HEK293 (cell line): Measurements from ENCODE around the gene DGKH.

Experiments
- CTCF ChIA-PET: fragments of 350-600 bp; formaldehyde crosslinking; extraction: SDS; loops from one replicate; lab custom pipeline; 2021; ENCODE audit warnings: antibody characterized with exemption; lab: Yijun Ruan, JAX
- POLR2A ChIA-PET: fragments of 300-600 bp; formaldehyde crosslinking; extraction: SDS; loops from one replicate; lab custom pipeline; 2020; ENCODE audit warnings: antibody characterized with exemption, inconsistent platforms; lab: Yijun Ruan, JAX
- H3K27ac ChIP-seq: fragments of 200-500 bp; sonication (Bioruptor generic); 2 replicates; pipeline ENCODE4 v1.5.1; 2014; ENCODE audit warnings: low read depth, low read length, control low read depth, inconsistent platforms; ENCODE audit errors: extremely low read depth
- H3K36me3 ChIP-seq, 2 experiments: fragments of 200-500 bp in 1 of 2; sonication (Bioruptor generic) in 1 of 2; 1 replicate in 1 of 2; 2 replicates in 1 of 2; pipeline ENCODE4 v1.5.1; 2014 to 2017; ENCODE audit warnings: inconsistent platforms in 2 of 2, low read length in 2 of 2; ENCODE audit not compliant: control insufficient read depth in 2 of 2, insufficient read depth in 1 of 2
- H3K4me1 ChIP-seq: fragments of 200-500 bp; sonication (Bioruptor generic); 2 replicates; pipeline ENCODE4 v1.5.1; 2014; ENCODE audit warnings: mild to moderate bottlenecking, low read length, inconsistent platforms; ENCODE audit not compliant: control insufficient read depth, insufficient read depth
- H3K4me3 ChIP-seq: 2 replicates; pipeline ENCODE4 v1.5.1; 2011; ENCODE audit warnings: low read depth, mild to moderate bottlenecking, control low read depth, low read length, moderate library complexity
- H3K9me3 ChIP-seq: fragments of 200-500 bp; sonication (Bioruptor generic); 2 replicates; pipeline ENCODE4 v1.5.1; 2014; ENCODE audit warnings: low read depth, low read length, inconsistent platforms; ENCODE audit not compliant: control insufficient read depth, insufficient read depth
- IKZF3 ChIP-seq: fragments of 450-650 bp; IDR thresholded peaks from 2 replicates; pipeline ENCODE4 v1.5.0; 2018; ENCODE audit warnings: missing biosample characterization, mild to moderate bottlenecking, missing genetic modification characterization, moderate library complexity
- KLF9 ChIP-seq: fragments of 450-650 bp; formaldehyde crosslinking; IDR thresholded peaks from 2 replicates; pipeline ENCODE4 v1.5.1; 2016; ENCODE audit warnings: missing biosample characterization, missing genetic modification characterization, low read depth
- MZF1 ChIP-seq: fragments of 450-650 bp; formaldehyde crosslinking; IDR thresholded peaks from 2 replicates; pipeline ENCODE4 v1.5.1; 2017; ENCODE audit warnings: missing biosample characterization, missing genetic modification characterization, borderline replicate concordance
- ZNF292 ChIP-seq: fragments of 450-650 bp; formaldehyde crosslinking; IDR thresholded peaks from 2 replicates; pipeline ENCODE4 v1.5.1; 2016; ENCODE audit warnings: low read depth, missing biosample characterization, missing genetic modification characterization, borderline replicate concordance
- ZNF830 ChIP-seq: fragments of 450-650 bp; IDR thresholded peaks from 2 replicates; pipeline ENCODE4 v1.5.0; 2018; ENCODE audit warnings: missing biosample characterization, missing genetic modification characterization, low read depth, mild to moderate bottlenecking, moderate library complexity
- ZNF843 ChIP-seq: fragments of 450-650 bp; formaldehyde crosslinking; IDR thresholded peaks from 2 replicates; pipeline ENCODE4 v1.5.1; 2016; ENCODE audit warnings: missing biosample characterization, missing genetic modification characterization

Gene DGKH

GRCh38 chr13:42284068-42284467 is 235.6 kb downstream of the DGKH start:
- Histone ChIP-seq H3K27ac (no peak overlapping the region), H3K36me3 (peaks cover 7 to 25% of the 10 kb centered on the region in 2 experiments; a peak in 2 of 3 replicates), H3K4me3 (no peak overlapping the region), H3K4me1 (peaks cover 8% of the 10 kb centered on the region), H3K9me3 (no peaks in the 10 kb centered on the region)
- ChIA-PET CTCF (no interaction called here), POLR2A (no interaction called here)
- no peak for TF ChIP-seq KLF9 (tag by site-specific recombination)
- TF ChIP-seq ZNF830 (tag by site-specific recombination) = no peak
- no peak for TF ChIP-seq ZNF843 (tag by site-specific recombination)
- no peak for TF ChIP-seq MZF1
- no peak for TF ChIP-seq ZNF292 (tag by site-specific recombination)
- TF ChIP-seq IKZF3 (tag by site-specific recombination) = no peak
